DND-41 (cell line): ENCODE measurements around the gene GPR21.

ENCODE experiments used
- ATAC-seq: fragments of 200-7000 bp; cut with Tn5 transposase; 3 replicates; pipeline ENCODE4 v1.9.1; 2021; ENCODE audit warnings: low read depth; ENCODE audit not compliant: insufficient read depth
- DNase-seq: peaks from one replicate; pipeline ENCODE4 v3.0.0-alpha.2; 2020
- H2AFZ ChIP-seq: 2 replicates; pipeline ENCODE4 v1.6.0; 2012; ENCODE audit warnings: low read depth, low read length
- H3K27ac ChIP-seq: 2 replicates; pipeline ENCODE4 v1.5.1; 2012; ENCODE audit warnings: low read length, inconsistent platforms
- H3K27me3 ChIP-seq: fragments of 200-600 bp; sonication (generic); 2 replicates; pipeline ENCODE4 v1.6.0; 2012; ENCODE audit warnings: low read length, mild to moderate bottlenecking, inconsistent platforms; ENCODE audit not compliant: insufficient read depth, poor library complexity
- H3K36me3 ChIP-seq: 2 replicates; pipeline ENCODE4 v1.5.1; 2012; ENCODE audit warnings: low read length, inconsistent platforms; ENCODE audit not compliant: insufficient read depth
- H3K4me1 ChIP-seq: 2 replicates; pipeline ENCODE4 v1.5.1; 2012; ENCODE audit warnings: mild to moderate bottlenecking, low read length; ENCODE audit not compliant: insufficient read depth
- H3K4me2 ChIP-seq: 2 replicates; pipeline ENCODE4 v1.6.0; 2012; ENCODE audit warnings: mild to moderate bottlenecking, moderate library complexity, low read length, inconsistent platforms; ENCODE audit not compliant: insufficient read depth
- H3K4me3 ChIP-seq, 2 experiments: fragments of 200-600 bp in 1 of 2; shearing (Covaris generic) in 1 of 2; 2 replicates each; pipeline ENCODE4 v1.5.1; 2012 to 2016; ENCODE audit warnings: inconsistent platforms in 2 of 2, low read length in 2 of 2, mild to moderate bottlenecking in 2 of 2, low read depth in 1 of 2, moderate library complexity in 1 of 2
- H3K79me2 ChIP-seq: 2 replicates; pipeline ENCODE4 v1.6.0; 2012; ENCODE audit warnings: low read length, inconsistent platforms; ENCODE audit not compliant: insufficient read depth
- H3K9ac ChIP-seq: 2 replicates; pipeline ENCODE4 v1.6.0; 2012; ENCODE audit warnings: low read depth, mild to moderate bottlenecking, inconsistent platforms, low read length, moderate library complexity
- H3K9me3 ChIP-seq: 2 replicates; pipeline ENCODE4 v1.5.1; 2012; ENCODE audit warnings: low read length, moderate library complexity, mild to moderate bottlenecking, inconsistent platforms; ENCODE audit not compliant: insufficient read depth, severe bottlenecking
- H4K20me1 ChIP-seq: 2 replicates; pipeline ENCODE4 v1.6.0; 2012; ENCODE audit warnings: low read length; ENCODE audit not compliant: insufficient read depth
- EZH2 ChIP-seq: IDR thresholded peaks from 3 replicates; pipeline ENCODE4 v1.6.1; 2012; ENCODE audit warnings: borderline replicate concordance, low read depth, mild to moderate bottlenecking, moderate library complexity, low read length, inconsistent platforms; ENCODE audit not compliant: severe bottlenecking
- TF ChIP-seq, protein P1 (sequence below): IDR thresholded peaks from 2 replicates; pipeline ENCODE4 v1.5.1; 2012; ENCODE audit warnings: borderline replicate concordance, low read length, moderate library complexity, mild to moderate bottlenecking; ENCODE audit not compliant: poor library complexity, severe bottlenecking; ENCODE audit errors: extremely low read depth

GPR21 gene

DNA sequence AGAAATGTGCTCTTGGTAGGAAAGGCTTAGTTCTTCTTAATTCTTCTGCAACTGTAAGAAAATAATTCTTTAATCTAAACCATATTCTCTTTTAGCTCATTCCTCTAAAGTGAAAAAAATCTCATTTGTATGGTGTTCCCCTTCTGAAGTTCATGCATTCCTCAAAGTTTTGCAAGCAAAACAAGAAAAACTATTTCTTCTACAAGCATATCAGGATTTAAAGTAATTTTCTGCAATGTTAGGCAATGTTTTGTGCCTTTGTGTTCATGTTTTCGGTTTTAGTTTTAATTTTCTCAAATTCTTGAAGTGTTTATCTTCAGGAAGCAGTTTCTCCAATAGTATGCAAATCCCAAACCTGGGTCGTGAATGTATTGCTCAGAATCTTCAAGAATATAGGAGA lies 12.7 kb upstream of the GPR21 start:
- Histone ChIP-seq H4K20me1 (no peaks in the 10 kb centered on the region), H3K4me2 (no peak overlapping the region), H3K27ac (no peak overlapping the region), H2AFZ (no peak overlapping the region), H3K79me2 (no peaks in the 10 kb centered on the region), H3K9me3 (no peaks in the 10 kb centered on the region), H3K9ac (no peak overlapping the region), H3K36me3 (peaks cover 32% of the 10 kb centered on the region; the same call in 1 of the 2 replicates), H3K4me3 (no peak overlapping the region), H3K4me1 (no peaks in the 10 kb centered on the region), H3K27me3 (no peaks in the 10 kb centered on the region)
- no peak for DNase-seq
- TF ChIP-seq, protein P1, sequence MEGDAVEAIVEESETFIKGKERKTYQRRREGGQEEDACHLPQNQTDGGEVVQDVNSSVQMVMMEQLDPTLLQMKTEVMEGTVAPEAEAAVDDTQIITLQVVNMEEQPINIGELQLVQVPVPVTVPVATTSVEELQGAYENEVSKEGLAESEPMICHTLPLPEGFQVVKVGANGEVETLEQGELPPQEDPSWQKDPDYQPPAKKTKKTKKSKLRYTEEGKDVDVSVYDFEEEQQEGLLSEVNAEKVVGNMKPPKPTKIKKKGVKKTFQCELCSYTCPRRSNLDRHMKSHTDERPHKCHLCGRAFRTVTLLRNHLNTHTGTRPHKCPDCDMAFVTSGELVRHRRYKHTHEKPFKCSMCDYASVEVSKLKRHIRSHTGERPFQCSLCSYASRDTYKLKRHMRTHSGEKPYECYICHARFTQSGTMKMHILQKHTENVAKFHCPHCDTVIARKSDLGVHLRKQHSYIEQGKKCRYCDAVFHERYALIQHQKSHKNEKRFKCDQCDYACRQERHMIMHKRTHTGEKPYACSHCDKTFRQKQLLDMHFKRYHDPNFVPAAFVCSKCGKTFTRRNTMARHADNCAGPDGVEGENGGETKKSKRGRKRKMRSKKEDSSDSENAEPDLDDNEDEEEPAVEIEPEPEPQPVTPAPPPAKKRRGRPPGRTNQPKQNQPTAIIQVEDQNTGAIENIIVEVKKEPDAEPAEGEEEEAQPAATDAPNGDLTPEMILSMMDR: no peak
- no peak for TF ChIP-seq EZH2
- no peak for ATAC-seq

DNA sequence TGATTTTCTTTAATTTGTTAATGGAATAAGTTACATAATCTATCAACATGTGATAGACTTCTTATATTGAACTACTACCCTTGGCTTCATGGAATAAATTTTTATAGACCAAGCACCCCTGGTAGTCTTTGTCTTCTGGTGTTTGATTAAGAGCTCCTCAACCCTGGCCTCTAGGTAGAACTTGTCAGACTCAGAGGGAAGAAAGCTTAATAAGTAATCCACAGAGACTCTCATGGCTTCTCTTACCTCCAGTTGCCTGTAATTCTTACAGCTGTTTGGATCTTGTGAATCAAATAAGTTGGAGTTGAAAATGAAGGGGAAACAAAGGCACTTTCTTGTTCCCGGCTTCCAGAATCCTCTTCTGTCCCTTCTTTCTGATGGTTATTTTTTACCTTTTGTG lies 7.0 kb upstream of the GPR21 start:
- Histone ChIP-seq H3K79me2 (no peaks in the 10 kb centered on the region), H4K20me1 (no peaks in the 10 kb centered on the region), H3K4me1 (no peaks in the 10 kb centered on the region), H3K27ac (no peak overlapping the region), H3K9ac (no peak overlapping the region), H3K36me3 (peaks cover 19% of the 10 kb centered on the region; the same call in 1 of the 2 replicates), H3K4me3 (no peak overlapping the region), H3K9me3 (no peaks in the 10 kb centered on the region), H2AFZ (no peak overlapping the region), H3K4me2 (no peak overlapping the region), H3K27me3 (no peaks in the 10 kb centered on the region)
- ATAC-seq (no peak), DNase-seq (no peak)
- TF ChIP-seq, protein P1: no peak
- TF ChIP-seq EZH2: no peak

- Histone ChIP-seq H4K20me1 (no peaks in the 10 kb centered on the region), H3K27me3 (no peaks in the 10 kb centered on the region), H3K36me3 (peaks cover 13% of the 10 kb centered on the region; the same call in 1 of the 2 replicates), H3K79me2 (no peaks in the 10 kb centered on the region), H3K4me2 (no peak overlapping the region), H2AFZ (no peak overlapping the region), H3K9me3 (no peaks in the 10 kb centered on the region), H3K9ac (no peak overlapping the region), H3K4me3 (no peak overlapping the region), H3K27ac (no peak overlapping the region), H3K4me1 (no peaks in the 10 kb centered on the region)
- ATAC-seq (no peak), DNase-seq (no peak)
- TF ChIP-seq, protein P1: no peak
- TF ChIP-seq EZH2: no peak
Measured at GRCh38 chr9:123027517-123027916, 6.0 kb upstream of the GPR21 start.

DNA sequence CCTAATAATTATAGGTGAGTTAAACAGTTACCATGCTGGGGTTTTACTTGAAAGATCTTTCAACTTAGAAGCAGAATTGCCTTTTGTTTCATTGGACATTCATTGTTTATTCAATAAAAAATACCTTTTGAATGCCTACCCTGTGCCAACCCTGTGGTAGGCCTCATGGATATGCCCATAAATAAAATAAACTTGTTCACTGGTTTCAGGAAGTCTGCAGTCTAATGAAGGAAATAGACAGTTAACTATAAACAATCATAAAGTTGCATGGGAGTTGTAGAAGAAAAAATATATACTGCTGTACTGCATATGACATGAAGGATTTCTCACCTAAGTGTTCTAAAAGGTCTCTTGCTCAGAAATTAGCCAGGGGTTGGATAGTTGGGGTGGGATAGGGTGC lies 5.3 kb upstream of the GPR21 start:
- Histone ChIP-seq H3K79me2 (no peaks in the 10 kb centered on the region), H3K27ac (no peak overlapping the region), H2AFZ (no peak overlapping the region), H3K4me1 (no peaks in the 10 kb centered on the region), H3K27me3 (no peaks in the 10 kb centered on the region), H3K9me3 (no peaks in the 10 kb centered on the region), H3K4me2 (no peak overlapping the region), H3K9ac (no peak overlapping the region), H4K20me1 (no peaks in the 10 kb centered on the region), H3K36me3 (peaks cover 10% of the 10 kb centered on the region; the same call in 1 of the 2 replicates), H3K4me3 (no peak overlapping the region)
- no peak for DNase-seq
- TF ChIP-seq EZH2: no peak
- TF ChIP-seq, protein P1: no peak
- ATAC-seq: no peak
